Body of pancreas (tissue), 4 donors: ENCODE measurements around the gene CACNA1S.

Experiments
- POLR2A ChIP-seq, 3 donors: fragments of 450-650 bp; IDR thresholded peaks; one replicate each; pipeline ENCODE4 v1.6.1; 2016; ENCODE audit warnings: antibody characterized with exemption in 3 of 3, mild to moderate bottlenecking in 2 of 3
- TF ChIP-seq, protein P1 (sequence below), 7 experiments: fragments of 450-650 bp in 4 of 7; fragments of 200-600 bp in 3 of 7; sonication (generic) in 3 of 7; IDR thresholded peaks; one replicate each; pipeline ENCODE4 v1.5.1; 2016 to 2019; ENCODE audit warnings: antibody characterized with exemption in 7 of 7

- TF ChIP-seq, protein P1, sequence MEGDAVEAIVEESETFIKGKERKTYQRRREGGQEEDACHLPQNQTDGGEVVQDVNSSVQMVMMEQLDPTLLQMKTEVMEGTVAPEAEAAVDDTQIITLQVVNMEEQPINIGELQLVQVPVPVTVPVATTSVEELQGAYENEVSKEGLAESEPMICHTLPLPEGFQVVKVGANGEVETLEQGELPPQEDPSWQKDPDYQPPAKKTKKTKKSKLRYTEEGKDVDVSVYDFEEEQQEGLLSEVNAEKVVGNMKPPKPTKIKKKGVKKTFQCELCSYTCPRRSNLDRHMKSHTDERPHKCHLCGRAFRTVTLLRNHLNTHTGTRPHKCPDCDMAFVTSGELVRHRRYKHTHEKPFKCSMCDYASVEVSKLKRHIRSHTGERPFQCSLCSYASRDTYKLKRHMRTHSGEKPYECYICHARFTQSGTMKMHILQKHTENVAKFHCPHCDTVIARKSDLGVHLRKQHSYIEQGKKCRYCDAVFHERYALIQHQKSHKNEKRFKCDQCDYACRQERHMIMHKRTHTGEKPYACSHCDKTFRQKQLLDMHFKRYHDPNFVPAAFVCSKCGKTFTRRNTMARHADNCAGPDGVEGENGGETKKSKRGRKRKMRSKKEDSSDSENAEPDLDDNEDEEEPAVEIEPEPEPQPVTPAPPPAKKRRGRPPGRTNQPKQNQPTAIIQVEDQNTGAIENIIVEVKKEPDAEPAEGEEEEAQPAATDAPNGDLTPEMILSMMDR (IDR thresholded peaks at IDR 0.05), result no peak
- TF ChIP-seq POLR2A (IDR thresholded peaks at IDR 0.05), result no peak
These were observed 89.3 kb downstream of the CACNA1S start for GRCh38 chr1:201022820-201023516.
